NOMO-1 treated with dmso at 0.1 percent for 144 hours (cell line): ENCODE results near the gene SLC2A5.

Experiments used
- DNase-seq: peaks from one replicate; lab custom pipeline; 2025; ENCODE audit not compliant: unreplicated experiment; lab: John Stamatoyannopoulos, UW

The SLC2A5 gene

DNA sequence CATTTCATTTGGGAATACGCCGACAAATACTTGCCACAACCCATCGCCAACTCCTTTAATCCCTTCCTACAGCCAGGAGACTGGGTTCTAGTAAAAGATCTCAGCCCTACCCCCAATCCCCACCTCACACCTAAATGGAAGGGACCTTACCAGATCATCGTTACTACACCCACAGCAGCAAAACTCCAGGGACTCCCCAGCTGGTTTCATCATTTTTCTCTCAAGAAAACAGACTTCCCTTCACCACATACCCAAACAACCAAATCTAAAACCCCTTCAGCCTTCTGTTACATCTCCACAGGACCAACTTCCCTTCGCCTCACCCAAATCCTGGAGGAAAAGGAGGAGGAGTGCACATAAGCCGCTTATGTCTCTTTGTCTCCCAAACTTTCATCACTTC lies 23.7 kb upstream of the SLC2A5 start:
- DNase-seq = no peak

DNA sequence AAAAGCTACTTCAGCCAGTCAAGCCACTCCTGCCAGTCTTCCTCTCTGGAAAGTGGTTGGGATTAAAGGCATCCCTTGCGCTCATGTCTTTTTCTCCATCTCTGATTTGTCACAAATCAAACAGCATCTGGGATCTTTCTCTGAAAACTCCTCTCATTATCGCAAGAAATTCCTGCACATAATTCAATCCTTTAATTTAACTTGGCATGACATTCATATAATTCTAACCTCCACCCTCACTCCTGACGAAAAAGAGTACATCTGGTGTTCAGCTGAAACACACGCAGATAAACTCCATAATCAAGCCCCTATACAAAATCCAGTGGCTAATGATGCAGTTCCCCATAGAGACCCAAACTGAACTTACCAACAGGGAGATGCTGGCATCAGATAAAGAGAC lies 19.4 kb upstream of the SLC2A5 start:
- DNase-seq = no peak

DNA sequence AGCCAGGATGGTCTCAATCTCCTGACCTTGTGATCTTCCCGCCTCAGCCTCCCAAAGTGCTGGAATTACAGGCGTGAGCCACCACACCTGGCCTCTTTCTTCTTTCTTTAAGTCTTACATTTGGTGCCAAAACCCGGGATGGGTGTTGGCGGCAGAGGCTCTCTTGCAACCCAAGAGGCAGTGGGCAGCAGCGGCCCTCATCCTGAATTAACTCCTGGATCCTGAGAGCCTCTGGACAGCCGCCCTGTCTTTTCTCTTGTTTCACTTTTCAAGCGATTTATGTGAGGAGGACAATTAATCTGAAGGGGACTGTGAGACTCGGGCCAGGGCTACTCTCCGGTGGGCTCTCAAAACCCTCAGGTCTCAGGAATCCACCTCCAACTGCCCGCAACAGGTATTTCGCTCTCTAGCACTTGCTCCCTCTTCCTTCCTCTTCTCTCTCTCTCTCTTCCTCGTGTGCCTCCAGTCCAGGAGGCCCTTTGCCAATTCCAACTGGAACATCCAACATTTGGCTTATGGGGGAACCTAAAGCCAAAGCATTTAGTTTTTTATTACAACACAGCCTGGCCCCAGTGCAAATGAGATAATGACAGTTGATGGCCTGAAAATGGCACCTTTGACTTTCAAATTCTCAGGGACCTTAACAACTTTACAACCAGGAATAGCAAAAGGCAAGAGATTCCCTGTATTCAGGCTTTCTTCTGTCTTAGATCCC lies 18.1 kb upstream of the SLC2A5 start:
- DNase-seq = no peak

DNA sequence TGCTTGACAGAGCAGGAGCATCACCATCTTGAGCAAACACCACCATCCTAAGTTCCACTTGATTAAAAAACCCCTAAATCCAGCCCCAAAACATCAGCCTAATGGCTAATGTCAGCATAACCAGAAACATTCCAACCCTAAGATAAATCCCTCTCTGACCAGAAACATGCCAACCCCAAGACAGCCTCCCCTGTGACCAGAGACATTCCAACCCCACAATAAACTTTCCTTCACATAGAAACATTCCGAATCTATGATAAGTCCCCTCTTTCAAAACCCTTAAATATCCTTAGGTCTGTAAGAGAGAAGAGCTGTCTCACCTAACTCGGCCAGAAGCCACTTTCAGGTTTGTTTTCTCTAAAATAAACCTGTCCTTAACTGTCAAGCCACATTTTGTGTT lies 17.4 kb upstream of the SLC2A5 start:
- DNase-seq = no peak

DNA sequence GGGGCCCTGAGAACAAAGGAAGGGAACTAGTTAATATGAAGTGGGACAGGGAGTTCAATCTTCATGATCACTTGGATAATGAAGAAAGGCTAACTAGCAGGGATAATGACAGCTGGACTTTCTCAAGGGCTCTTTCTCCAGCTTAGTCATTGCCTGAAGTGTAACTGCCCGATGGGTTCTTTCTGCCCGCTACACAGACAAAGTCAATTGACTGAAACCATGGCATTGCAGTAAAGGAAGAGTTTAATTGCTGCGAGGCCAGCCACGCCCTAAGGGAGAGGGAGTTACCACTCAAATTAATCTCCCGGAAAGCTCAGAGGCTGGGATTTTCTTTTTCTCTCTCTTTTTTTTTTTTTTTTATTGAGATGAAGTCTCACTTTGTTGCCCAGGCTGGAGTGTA lies 16.6 kb upstream of the SLC2A5 start:
- DNase-seq = no peak

DNA sequence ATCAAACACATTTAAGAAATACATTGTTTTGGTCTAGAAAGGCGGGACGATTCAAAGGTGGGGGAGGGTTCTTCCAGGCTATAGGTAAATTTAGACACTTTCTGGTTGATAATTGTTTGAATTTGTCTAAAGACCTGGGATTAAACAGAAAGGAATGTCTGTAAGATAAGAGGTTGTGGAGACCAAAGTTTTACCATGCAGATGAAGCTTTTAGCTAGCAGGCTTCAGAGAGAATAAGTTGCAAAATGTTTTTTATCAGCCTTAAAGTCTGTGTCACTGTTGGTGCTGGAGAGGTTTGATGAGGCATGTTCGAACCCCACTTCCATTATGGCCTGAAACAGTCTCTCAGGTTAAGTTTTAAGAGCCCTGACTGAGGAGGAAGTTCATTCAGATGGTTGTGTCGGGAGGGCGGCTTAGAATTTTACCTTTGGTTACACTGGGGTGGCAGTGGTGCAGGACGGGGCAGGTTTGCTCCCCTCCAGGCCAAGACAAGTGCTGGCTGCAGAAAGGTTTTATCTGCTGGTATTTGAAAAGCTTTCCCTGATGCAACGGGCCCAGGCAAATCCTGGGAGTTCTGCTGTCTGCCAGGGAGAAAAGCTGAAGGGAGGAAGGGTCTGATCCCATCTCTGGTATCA lies 16.0 kb upstream of the SLC2A5 start:
- no peak for DNase-seq

DNA sequence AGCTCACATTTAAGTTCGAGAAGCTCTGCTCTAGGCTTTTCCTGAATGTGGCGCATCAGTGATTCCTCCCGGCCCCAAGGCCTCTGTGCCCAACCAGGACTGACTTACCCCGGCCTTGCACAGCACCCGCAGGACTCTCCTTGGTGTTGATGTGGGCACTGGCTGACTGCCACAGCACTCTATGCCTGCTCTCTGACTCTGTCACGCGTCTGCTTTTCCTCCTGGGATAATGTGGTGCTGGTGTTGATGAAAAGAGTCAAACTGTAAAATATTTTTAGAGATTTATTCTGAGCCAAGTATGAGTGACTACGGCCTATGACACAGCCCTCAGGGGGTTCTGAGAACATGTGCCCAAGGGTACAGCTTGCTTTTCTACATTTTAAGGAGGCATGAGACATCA lies 15.5 kb upstream of the SLC2A5 start:
- no peak for DNase-seq

DNA sequence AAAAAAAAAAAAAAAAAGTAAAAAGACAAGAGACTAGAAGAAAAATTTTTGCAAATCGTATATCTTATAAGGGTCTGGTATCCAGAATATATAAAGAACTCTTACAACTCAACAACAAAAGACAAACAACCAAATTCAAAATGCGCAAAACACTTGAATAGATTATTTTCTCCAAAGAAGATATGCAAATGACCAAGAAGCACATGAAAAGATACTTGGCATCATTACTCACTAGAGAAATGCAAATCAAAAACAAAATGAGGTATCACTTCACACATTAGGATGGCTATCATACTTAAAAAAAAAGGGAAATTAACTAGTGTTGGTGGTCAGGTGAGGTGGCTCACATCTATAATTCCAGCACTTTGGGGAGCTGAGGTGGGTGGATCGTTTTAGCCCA lies 12.0 kb upstream of the SLC2A5 start:
- DNase-seq = no peak

DNA sequence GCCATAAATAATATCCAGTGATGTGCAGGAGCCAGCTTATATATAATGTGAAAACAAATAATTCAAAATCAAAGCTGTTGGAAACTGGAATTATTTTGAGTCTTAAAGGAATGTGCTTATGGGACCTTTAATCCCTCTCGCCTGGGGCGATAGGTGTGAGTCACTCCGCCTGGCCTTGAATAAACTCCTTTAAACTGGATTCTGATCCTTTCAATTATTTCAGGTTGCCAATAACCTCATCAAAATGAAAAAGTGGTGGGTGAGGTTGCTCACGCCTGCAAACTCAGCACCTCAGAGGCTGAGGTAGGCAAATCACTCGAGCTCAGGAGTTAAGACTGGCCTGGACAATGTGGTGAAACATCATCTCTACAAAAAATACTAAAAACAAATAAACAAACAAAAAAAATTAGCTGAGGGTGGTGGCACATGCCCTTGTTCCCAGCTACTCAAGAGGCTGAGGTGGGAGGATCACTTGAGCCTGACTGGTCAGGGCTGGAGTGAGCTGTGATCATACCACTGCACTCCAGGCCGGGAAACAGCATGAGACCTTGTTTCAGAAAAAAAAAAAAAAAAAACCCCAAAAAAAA lies 11.4 kb upstream of the SLC2A5 start:
- no peak for DNase-seq

DNA sequence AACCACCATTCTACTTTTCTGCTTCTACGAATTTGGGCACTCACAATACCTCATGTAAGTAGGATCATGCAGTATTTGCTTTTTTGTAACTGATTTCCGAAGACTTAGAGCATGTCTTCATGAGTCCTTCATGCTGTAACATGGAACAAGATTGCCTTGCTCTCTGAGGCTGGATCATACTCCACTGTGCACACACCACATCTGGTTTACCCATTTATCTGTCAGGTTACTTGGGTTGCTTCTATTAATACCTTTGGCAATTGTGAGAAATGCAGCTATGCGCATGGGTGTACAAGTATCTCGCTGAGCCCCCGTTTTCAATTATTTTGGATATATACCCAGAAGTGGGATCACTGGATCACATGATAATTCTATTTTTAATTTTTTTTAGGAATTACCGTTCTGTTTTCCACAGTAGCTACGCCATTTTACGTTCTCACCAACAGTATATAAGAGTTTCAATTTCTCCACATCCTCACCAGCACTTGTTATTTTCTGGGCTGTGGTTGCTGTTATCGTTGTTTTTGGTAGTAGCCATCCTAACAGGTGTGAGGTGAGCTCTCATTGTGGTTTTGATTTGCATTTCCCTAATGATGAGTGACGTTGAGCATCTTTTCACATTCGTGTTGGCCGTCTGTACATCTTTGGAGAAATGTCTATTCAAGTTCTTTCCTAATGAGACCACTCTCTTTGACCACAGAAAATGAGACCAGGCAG lies 10.7 kb upstream of the SLC2A5 start:
- DNase-seq = no peak

DNA sequence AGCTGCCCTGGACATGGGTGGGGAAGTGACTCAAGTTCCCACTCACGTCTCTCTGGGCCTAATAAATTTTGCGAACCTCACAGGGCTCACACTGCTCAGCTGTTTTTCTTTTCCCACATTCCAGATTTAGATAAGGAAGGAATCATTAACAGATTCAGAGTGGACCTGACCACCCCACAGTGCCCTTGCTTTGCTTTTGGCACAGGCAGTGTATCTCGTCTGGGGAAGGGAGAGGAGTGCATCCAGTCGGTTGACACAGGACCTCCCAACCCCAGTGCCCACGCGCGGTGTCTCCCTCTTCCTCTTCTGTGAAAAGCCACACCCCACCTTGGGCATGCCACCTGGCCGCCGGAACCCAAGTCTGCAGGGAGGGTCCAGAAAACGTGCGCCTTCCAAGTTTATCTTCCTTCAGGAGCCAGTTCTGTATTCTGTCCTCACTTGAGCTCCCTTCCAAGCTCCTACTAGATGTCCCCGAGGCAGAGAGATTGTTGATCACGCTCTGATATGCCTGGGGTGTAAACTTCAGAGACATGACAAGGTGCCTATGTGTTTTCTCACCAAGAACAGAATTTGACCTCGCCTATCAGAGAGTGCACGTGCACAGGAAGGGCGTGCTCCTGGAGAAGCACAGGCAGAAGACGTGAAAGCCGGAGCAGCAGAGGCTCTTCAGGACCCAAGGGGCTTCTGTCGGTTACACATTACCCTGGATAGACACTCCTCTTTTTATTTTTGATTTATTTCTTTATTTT lies 9.5 kb upstream of the SLC2A5 start:
- DNase-seq = no peak

DNA sequence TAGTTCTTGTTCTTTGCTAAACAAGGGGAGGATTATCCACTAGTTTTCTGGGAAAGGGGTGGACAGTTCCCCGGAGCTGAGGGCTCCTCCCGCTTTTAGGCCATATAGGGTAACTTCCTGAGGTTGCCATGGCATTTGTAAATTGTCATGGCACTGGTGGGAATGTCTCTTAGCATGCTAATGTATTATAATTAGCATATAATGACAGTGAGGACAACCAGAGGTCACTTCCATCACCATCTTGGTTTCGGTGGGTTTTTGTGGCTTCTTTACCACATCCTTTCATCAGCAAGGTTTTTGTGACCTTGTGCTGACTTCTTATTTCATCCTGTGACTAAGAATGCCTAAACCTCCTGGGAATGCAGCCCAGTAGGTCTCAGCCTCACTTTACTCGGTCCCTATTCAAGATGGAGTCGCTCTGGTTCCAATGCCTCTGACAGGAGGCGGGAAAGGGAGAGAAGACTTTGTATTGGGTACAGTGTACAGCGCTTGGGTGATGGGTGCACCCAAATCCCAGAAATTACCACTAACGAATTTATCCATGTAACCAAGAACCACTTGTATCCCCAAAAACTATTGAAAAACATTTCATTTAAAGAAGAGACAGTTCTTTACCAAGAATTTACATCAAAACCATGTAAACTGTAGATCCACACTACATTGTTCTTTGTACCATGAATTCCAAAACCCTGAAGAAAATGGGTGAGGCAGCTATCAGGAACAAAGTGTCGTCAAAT lies 8.7 kb upstream of the SLC2A5 start:
- no peak for DNase-seq

DNA sequence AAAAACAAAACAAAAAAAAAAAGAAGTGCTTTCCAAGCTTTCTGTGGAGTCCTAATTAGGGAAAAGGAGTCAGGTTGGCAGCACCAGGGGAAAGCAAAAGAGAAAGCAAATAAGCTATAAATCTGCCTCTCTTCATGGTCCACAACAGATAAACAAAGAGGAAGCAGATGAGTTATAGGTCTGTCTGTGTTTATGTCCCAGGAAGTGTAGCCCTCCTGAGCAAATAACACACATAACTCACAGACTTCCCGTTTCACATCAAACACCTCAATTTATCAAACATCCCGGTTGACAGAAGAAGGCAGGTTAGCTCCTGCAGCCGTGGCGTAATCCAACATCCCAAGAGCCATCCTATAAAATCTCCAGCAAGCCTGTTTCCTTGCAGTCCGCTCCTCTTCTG lies 5.6 kb upstream of the SLC2A5 start:
- DNase-seq = peak; percentile 63

DNA sequence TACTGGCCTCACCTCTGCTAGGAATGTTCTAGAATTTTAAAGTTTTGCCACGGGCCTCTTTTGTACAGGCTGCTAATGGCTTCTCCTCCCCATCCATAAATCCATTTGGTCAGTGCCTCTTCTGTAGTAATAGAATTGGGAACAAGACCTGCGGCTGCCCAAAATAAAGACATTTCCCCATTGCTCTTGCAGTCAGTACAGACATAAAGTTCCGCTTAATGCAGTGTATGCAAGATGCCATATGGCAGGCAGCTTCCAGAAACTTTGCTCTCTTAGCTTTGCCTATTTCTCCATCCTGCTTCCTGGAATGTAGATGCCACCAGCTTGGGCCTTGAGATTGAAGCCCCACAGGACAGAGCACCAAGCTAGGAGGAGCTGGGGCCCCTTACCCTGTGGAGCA lies 3.7 kb upstream of the SLC2A5 start:
- DNase-seq = no peak

DNA sequence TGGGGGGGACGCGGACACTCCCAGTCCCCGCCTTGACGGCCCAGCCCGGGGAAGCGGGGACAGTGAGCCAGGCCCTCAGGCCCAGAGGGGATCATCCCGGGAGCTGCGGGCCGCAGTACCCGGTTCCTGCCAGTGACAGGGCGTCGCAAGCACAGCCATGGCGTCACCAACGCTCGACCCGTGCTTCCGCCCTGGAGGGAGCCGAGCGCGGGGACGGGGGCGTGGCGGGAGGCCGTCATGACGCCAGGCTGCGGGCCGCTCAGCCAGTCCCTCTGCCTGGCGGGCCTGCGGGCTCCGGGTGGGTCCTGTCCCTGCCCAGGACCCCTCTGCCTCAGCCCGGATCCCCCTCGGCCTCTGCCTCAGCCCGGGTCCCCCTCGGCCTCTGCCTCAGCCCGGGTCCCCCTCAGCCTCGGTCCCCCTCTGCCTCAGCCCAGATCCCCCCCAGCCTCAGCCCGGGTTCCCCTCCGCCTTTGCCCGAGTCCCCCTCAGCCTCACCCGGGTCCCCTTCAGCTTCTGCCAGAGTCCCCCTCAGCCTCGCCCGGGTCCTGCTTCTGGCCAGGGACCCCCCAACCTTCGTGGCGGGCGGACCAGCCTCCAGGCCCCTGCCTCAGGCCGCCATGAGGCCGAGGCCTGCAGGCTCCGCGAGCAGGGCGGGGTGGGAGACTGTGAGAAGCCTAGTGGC lies 2.3 kb upstream of the SLC2A5 start:
- no peak for DNase-seq

DNA sequence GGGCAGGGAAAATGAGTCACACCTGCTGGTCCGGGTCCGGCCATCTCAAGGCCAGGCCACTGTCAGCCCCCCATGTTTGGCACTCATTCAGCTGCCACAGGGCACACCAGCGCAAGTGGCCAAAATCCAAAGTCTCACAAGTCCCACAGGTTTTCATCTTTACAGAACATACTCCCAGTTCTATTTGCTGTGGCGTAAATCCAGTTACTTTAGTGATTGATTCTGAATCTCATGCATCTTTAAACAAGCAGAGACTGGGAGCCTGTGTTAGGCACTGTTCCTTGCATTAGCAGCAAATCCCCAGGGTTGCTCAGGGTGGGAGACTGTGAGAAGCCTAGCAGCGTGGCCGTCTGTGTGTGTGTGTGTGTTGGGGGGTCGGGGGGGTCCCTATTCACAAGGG lies 1.1 kb upstream of the SLC2A5 start:
- no peak for DNase-seq

DNA sequence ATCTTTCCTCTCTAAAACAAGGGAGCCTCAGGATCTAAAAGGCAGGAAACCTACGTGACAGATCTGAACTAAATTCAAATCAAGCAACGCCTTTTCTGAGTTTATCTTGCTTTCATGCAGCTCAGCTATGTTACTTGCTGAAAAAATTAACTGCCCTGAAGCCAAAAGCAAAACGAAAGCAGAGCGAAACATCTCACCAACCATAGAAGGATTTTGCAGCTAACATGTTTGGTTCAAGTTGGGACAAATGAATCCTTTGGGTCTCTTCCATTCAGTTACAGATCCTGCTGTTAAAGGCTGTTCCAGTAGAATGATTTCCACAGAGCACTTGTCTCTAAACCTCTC lies 482 bp downstream of the SLC2A5 start:
- DNase-seq = no peak

DNA sequence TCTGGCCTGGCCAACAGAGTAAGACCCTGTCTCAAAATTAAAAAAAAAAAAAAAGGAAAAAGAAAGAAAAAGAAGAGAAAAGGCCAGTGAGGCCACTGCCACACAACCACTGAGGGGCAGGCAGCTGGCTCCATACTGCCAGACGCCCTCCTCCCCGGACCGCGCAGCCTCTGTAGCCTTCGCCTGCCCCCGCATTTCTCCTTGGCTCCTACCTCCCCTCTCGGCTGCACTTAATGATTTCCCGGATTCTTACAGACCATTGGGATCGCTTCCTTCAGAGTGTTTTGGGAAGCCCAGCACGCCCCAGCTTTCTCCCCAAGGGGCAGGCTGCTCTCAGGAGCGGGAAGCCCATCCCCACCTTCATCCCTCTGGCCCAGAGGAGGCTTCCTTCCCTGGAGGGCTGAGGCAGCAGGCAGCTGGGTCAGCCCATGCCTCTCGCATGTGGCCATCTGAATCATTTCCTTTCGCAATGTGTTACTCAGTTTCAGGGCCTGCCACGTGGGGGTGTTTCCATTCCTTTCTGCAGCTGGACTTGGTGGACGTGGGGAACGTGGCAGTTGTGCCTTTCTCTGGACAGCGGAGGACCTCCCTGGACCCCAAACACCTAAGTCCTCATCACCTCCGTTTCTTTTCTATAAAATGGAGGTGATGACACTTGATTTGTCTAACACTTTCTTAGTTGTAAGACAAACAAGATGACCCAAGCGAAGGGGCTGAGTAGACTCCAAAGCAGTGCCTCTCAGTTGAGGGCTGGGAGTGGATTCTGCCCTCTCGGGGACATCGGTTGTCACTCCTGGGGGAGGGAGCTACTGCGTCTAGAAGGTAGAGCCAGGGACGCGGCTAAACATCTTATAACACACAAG lies 2.3 kb downstream of the SLC2A5 start:
- peak; percentile 42 for DNase-seq

DNA sequence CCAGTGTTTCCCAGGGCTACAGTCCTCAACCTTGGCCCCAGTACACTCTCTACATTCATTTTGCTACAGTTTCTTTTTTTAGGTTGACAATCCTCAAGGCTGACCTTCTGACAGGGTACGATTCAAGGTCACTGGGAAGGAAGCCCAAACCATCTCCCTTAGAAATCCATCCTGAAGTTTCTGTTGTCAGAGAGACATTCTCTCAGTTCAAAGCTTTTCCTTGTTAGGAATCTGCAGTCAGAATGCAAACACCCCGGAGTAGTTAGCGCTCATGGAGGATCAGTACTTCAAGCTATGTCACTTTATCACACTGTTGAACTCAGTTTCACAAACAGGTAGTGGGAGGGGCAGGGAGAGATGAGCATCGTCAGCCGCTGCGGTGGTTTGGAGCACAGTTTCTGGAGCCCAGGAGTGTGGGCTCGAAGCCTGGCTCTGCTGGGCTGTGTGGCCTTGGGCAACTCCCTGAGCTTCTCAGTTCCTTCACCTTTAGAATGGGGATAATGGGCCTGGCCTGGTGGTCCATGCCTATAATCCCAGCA lies 4.2 kb downstream of the SLC2A5 start:
- DNase-seq = no peak
